H1 (cell line): ENCODE measurements around the gene ADAM22. TPM values are rescaled to one million over a fixed set of nuclear protein-coding genes. Genes with fewer than 3 reads are reported as not detected.

Experiments used
- CTCF ChIA-PET: fragments of 300-600 bp; sonication (Branson Sonifier 250); formaldehyde crosslinking; loops from one replicate; lab custom pipeline; 2021; ENCODE audit not compliant: partially characterized antibody; lab: Charles Lee
- POLR2A ChIA-PET: fragments of 300-600 bp; sonication (Branson Sonifier 250); formaldehyde crosslinking; loops from one replicate; lab custom pipeline; 2021; ENCODE audit warnings: inconsistent platforms; ENCODE audit not compliant: partially characterized antibody; lab: Charles Lee
- DNase-seq, 2 experiments: peaks; one replicate each; pipeline versions ENCODE4 v3.0.0 to v3.0.0-alpha.2; 2010 to 2022; ENCODE audit warnings: low spot score in 2 of 2, low read depth in 1 of 2, mixed read lengths in 1 of 2
- FAIRE-seq: peaks from 2 replicates; lab custom pipeline; 2011; peaks lifted over from hg19 to GRCh38; lab: Jason Lieb, UNC
- H2AFZ ChIP-seq: 2 replicates; pipeline ENCODE4 v1.8.1; 2012; ENCODE audit warnings: low read length, inconsistent platforms
- H2AK5ac ChIP-seq: 2 replicates; pipeline ENCODE4 v1.6.1; 2013; ENCODE audit warnings: low read depth, low read length
- H2BK120ac ChIP-seq: replicated peaks from 2 replicates; pipeline ENCODE3; 2013; ENCODE audit warnings: low read depth, low read length, inconsistent platforms
- H2BK12ac ChIP-seq: 2 replicates; pipeline ENCODE4 v1.6.1; 2013; ENCODE audit warnings: low read depth, low read length
- H2BK15ac ChIP-seq: 2 replicates; pipeline ENCODE4 v1.6.1; 2013; ENCODE audit warnings: low read length
- H2BK20ac ChIP-seq: 2 replicates; pipeline ENCODE4 v1.6.1; 2013; ENCODE audit warnings: low read length
- H2BK5ac ChIP-seq: 2 replicates; pipeline ENCODE4 v1.6.1; 2013; ENCODE audit warnings: low read depth, low read length
- H3K14ac ChIP-seq: 2 replicates; pipeline ENCODE4 v1.6.1; 2013; ENCODE audit warnings: inconsistent platforms; ENCODE audit not compliant: insufficient read length
- H3K18ac ChIP-seq: 2 replicates; pipeline ENCODE4 v1.6.1; 2013; ENCODE audit warnings: low read length; ENCODE audit errors: extremely low read depth
- H3K23ac ChIP-seq: 2 replicates; pipeline ENCODE4 v1.6.1; 2013; ENCODE audit warnings: inconsistent platforms; ENCODE audit not compliant: insufficient read length
- H3K23me2 ChIP-seq: 2 replicates; pipeline ENCODE4 v1.6.1; 2013; ENCODE audit warnings: low read depth, low read length
- H3K27ac ChIP-seq: 2 replicates; pipeline ENCODE4 v1.6.1; 2011; ENCODE audit warnings: low read depth, low read length, inconsistent platforms
- H3K27me3 ChIP-seq, 4 experiments: replicated peaks in 1 of 4; 1 replicate in 1 of 4; 2 replicates in 3 of 4; pipeline versions ENCODE4 v1.6.1 to v1.8.1; 2011 to 2013; ENCODE audit warnings: low read length in 3 of 4, mild to moderate bottlenecking in 3 of 4, inconsistent platforms in 2 of 4, mixed read lengths in 2 of 4, moderate library complexity in 1 of 4; ENCODE audit not compliant: control insufficient read depth in 3 of 4, insufficient read depth in 3 of 4; ENCODE audit errors: extremely low read depth in 1 of 4
- H3K36me3 ChIP-seq, 4 experiments: 2 replicates each; pipeline versions ENCODE4 v1.6.1 to v1.8.1; 2011 to 2013; ENCODE audit warnings: mild to moderate bottlenecking in 4 of 4, low read length in 3 of 4, moderate library complexity in 2 of 4, control low read depth in 1 of 4, inconsistent platforms in 1 of 4; ENCODE audit not compliant: insufficient read depth in 4 of 4, control insufficient read depth in 2 of 4
- H3K4ac ChIP-seq: replicated peaks from 2 replicates; pipeline ENCODE3; 2013; ENCODE audit warnings: low read length, low read depth, mixed read lengths, inconsistent platforms; ENCODE audit not compliant: insufficient read length
- H3K4me1 ChIP-seq, 4 experiments: replicated peaks in 1 of 4; 1 replicate in 1 of 4; 2 replicates in 3 of 4; pipeline versions ENCODE4 v1.6.1 to v1.8.1; 2011 to 2013; ENCODE audit warnings: low read length in 3 of 4, inconsistent platforms in 2 of 4, mixed read lengths in 1 of 4; ENCODE audit not compliant: insufficient read depth in 4 of 4, control insufficient read depth in 3 of 4
- H3K4me2 ChIP-seq, 2 experiments: 2 replicates each; pipeline versions ENCODE4 v1.6.1 to v1.8.1; 2011 to 2013; ENCODE audit warnings: low read depth in 2 of 2, low read length in 2 of 2, control low read depth in 1 of 2, inconsistent platforms in 1 of 2, mild to moderate bottlenecking in 1 of 2; ENCODE audit not compliant: insufficient read depth in 1 of 2
- H3K4me3 ChIP-seq, 4 experiments: fragments of 200-600, 300-600 bp in 1 of 4; sonication (generic), shearing (Covaris generic), sonication (Bioruptor Twin) in 1 of 4; 2 replicates each; pipeline versions ENCODE4 v1.5.1 to v1.8.1; 2011 to 2016; ENCODE audit warnings: low read length in 4 of 4, low read depth in 3 of 4, control low read depth in 2 of 4, inconsistent platforms in 2 of 4, mild to moderate bottlenecking in 2 of 4, mixed read lengths in 1 of 4, moderate library complexity in 1 of 4; ENCODE audit not compliant: insufficient read depth in 2 of 4; ENCODE audit errors: extremely low read depth in 1 of 4
- H3K56ac ChIP-seq: replicated peaks from 2 replicates; pipeline ENCODE3; 2013; ENCODE audit warnings: low read depth, mild to moderate bottlenecking, mixed read lengths, low read length, inconsistent platforms; ENCODE audit not compliant: insufficient read length
- H3K79me1 ChIP-seq: 2 replicates; pipeline ENCODE4 v1.6.1; 2013; ENCODE audit warnings: low read depth, low read length, control low read depth
- H3K79me2 ChIP-seq, 2 experiments: 2 replicates each; pipeline versions ENCODE4 v1.6.1 to v1.8.1; 2012 to 2013; ENCODE audit warnings: low read length in 2 of 2, mild to moderate bottlenecking in 2 of 2, inconsistent platforms in 1 of 2; ENCODE audit not compliant: insufficient read depth in 2 of 2, control insufficient read depth in 1 of 2
- H3K9ac ChIP-seq, 4 experiments: replicated peaks in 1 of 4; 1 replicate in 1 of 4; 2 replicates in 3 of 4; pipeline versions ENCODE4 v1.6.1 to v1.8.1; 2011 to 2013; ENCODE audit warnings: low read depth in 3 of 4, low read length in 3 of 4, control low read depth in 2 of 4, mild to moderate bottlenecking in 2 of 4, moderate library complexity in 2 of 4, inconsistent platforms in 1 of 4; ENCODE audit errors: extremely low read depth in 1 of 4
- H3K9me3 ChIP-seq, 2 experiments: 2 replicates each; pipeline versions ENCODE4 v1.6.1 to v1.8.1; 2012 to 2013; ENCODE audit warnings: mild to moderate bottlenecking in 2 of 2, moderate library complexity in 2 of 2, control low read depth in 1 of 2, inconsistent platforms in 1 of 2, low read depth in 1 of 2, low read length in 1 of 2, mixed read lengths in 1 of 2; ENCODE audit not compliant: insufficient read depth in 2 of 2
- H4K20me1 ChIP-seq, 2 experiments: replicated peaks in 1 of 2; 2 replicates each; pipeline versions ENCODE3 to v1.8.1; 2011 to 2013; ENCODE audit warnings: inconsistent platforms in 2 of 2, low read length in 2 of 2, mild to moderate bottlenecking in 1 of 2; ENCODE audit not compliant: insufficient read depth in 2 of 2, control insufficient read depth in 1 of 2
- H4K5ac ChIP-seq: 2 replicates; pipeline ENCODE4 v1.6.1; 2013; ENCODE audit warnings: low read length, low read depth, mixed read lengths, inconsistent platforms; ENCODE audit not compliant: insufficient read length
- H4K8ac ChIP-seq: 2 replicates; pipeline ENCODE4 v1.8.0; 2013; ENCODE audit warnings: mild to moderate bottlenecking, moderate library complexity, low read length, inconsistent platforms; ENCODE audit not compliant: insufficient read depth; ENCODE audit errors: extremely low read depth
- H4K91ac ChIP-seq: replicated peaks from 2 replicates; pipeline ENCODE3; 2013; ENCODE audit warnings: low read length, mixed read lengths, inconsistent platforms; ENCODE audit not compliant: insufficient read length
- E2F6 ChIP-seq: IDR thresholded peaks from 2 replicates; pipeline ENCODE4 v1.6.1; 2012; ENCODE audit warnings: inconsistent platforms
- RFX5 ChIP-seq: IDR thresholded peaks from 2 replicates; pipeline ENCODE4 v1.6.1; 2011; ENCODE audit warnings: low read depth, low read length, improper control_type of control experiment, borderline replicate concordance
- RNF2 ChIP-seq: fragments of 200-900, 300-1000 bp; sonication (generic); IDR thresholded peaks from 2 replicates; pipeline ENCODE4 v1.7.1; 2016; ENCODE audit warnings: borderline replicate concordance, low read depth, mild to moderate bottlenecking, antibody characterized with exemption, low read length; ENCODE audit not compliant: poor library complexity, severe bottlenecking; ENCODE audit errors: missing control alignments
- SIRT6 ChIP-seq: IDR thresholded peaks from one replicate; pipeline ENCODE4 v1.7.1; 2012; ENCODE audit warnings: low read length, inconsistent platforms
- TAF1 ChIP-seq: IDR thresholded peaks from 2 replicates; pipeline ENCODE4 v1.6.1; 2011; ENCODE audit warnings: mild to moderate bottlenecking, low read depth, low read length
- polyA plus RNA-seq, 7 experiments: library from polyadenylated mRNA; depleted of rRNA in 3 of 7; stranded (reverse) in 5 of 7; unstranded in 2 of 7; fragments of >200 nt in 5 of 7; fragments of 200-250 nt in 2 of 7; gene quantifications; 1 replicate in 5 of 7; 2 replicates in 1 of 7; 4 replicates in 1 of 7; pipeline versions ENCODE4 v1.2.1 to v1.2.3, GENCODE V29; 2011 to 2013; ENCODE audit warnings: missing spikeins in 2 of 7, mixed read lengths in 2 of 7
- total RNA-seq: library from RNA; stranded (reverse); fragmentation: NEBNext Ultra II Directional; extraction: Animal tissue kit (Norgen Biotek cat#: 25700); gene quantifications from 2 replicates; pipeline ENCODE4 v1.2.1, GENCODE V29; 2021

Gene ADAM22
- total and polyA plus RNA-seq, 2 of the 8 experiments (the other 6 are each of a cell fraction or from before 2014, with no cell fraction given): 4.6 to 21.4 TPM

DNA sequence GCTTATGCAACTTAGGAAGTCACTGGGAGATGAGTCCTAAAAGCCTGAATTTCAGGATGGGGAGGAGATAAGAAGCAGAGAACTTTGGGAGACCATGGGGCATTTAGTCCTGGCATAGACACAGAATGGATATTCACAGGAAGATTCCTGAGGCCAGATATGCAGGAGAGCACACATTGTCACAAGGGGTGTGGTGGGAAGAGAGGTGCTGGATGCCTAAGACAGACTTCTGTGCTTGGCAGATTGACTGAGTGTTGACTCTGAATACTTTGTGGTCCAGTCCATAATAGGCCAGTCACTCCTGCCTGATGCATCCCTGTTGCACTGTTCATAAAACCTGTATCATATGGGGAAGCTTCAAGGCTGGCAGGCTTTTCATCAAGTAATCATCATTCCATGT, 267.3 kb downstream of the ADAM22 start:
- no peak overlapping the region for H3K14ac ChIP-seq
- CTCF ChIA-PET: interaction anchor here (0.7 kb wide), 1 partner anchor 11 kb away, joined by 3 read pairs; no protein-coding TSS in a partner anchor
- H3K9ac ChIP-seq: peak overlapping the region in 1 of 4 experiments; percentile 27; a peak in 2 of 7 replicates
- H3K27me3 ChIP-seq: no peaks in the 10 kb centered on the region
- H2BK12ac ChIP-seq: no peak overlapping the region
- H3K27ac ChIP-seq: no peak overlapping the region
- H3K4ac ChIP-seq: no peak overlapping the region
- peaks cover 0 to 12% (median 11%) of the 10 kb centered on the region in 4 experiments; a peak in 3 of 7 replicates for H3K4me1 ChIP-seq
- POLR2A ChIA-PET: interaction anchor here (2.3 kb wide), 1 partner anchor 11 kb away, joined by 8 read pairs; no protein-coding TSS in a partner anchor
- no peaks in the 10 kb centered on the region for H4K20me1 ChIP-seq
- TF ChIP-seq E2F6 (no peak), RFX5 (no peak), SIRT6 (no peak), RNF2 (no peak), TAF1 (no peak)
- DNase-seq (no peak), FAIRE-seq (no peak)
- no peaks in the 10 kb centered on the region for H3K79me2 ChIP-seq
- H3K56ac ChIP-seq: no peak overlapping the region
- H3K4me3 ChIP-seq: peak overlapping the region in 1 of 4 experiments; percentile 30; a peak in 1 of 8 replicates
- no peak overlapping the region for H2BK15ac ChIP-seq
- H3K23me2 ChIP-seq: no peaks in the 10 kb centered on the region
- no peak overlapping the region for H2BK20ac ChIP-seq
- H2AK5ac ChIP-seq: peak overlapping the region; percentile 65; the same call in 1 of the 2 replicates
- H2BK5ac ChIP-seq: no peak overlapping the region; the same call in 1 of the 2 replicates
- H4K91ac ChIP-seq: no peak overlapping the region
- no peaks in the 10 kb centered on the region for H3K9me3 ChIP-seq
- H4K8ac ChIP-seq: no peak overlapping the region
- H2BK120ac ChIP-seq: no peak overlapping the region
- H2AFZ ChIP-seq: no peak overlapping the region
- H4K5ac ChIP-seq: no peak overlapping the region
- H3K18ac ChIP-seq: no peak overlapping the region
- H3K4me2 ChIP-seq: peak overlapping the region; percentile 44 to 48
- peaks cover 0 to 34% (median 20%) of the 10 kb centered on the region in 4 experiments; a peak in 6 of 8 replicates for H3K36me3 ChIP-seq
- H3K79me1 ChIP-seq: no peaks in the 10 kb centered on the region
- H3K23ac ChIP-seq: no peak overlapping the region
